Coronary artery (tissue), 2 donors: ENCODE results near the gene DIAPH3.

Experiments used
- DNase-seq: peaks from one replicate; pipeline ENCODE4 v3.0.0-alpha.2; 2017; ENCODE audit warnings: low spot score
- H3K27ac ChIP-seq, 2 donors: fragments of 200-600 bp; sonication (generic); one replicate each; pipeline ENCODE4 v1.5.1; 2016 to 2019
- H3K4me3 ChIP-seq: fragments of 200-600 bp; sonication (generic); 2 replicates; pipeline ENCODE4 v1.5.1; 2016; ENCODE audit warnings: mild to moderate bottlenecking, moderate library complexity
- CTCF ChIP-seq: fragments of 200-600 bp; sonication (generic); IDR thresholded peaks from one replicate; pipeline ENCODE4 v1.5.1; 2019; ENCODE audit warnings: antibody characterized with exemption

DIAPH3 gene

GRCh38 chr13:59658738-59659330, 504.9 kb downstream of the DIAPH3 start:
- Histone ChIP-seq H3K4me3 (no peak overlapping the region), H3K27ac (no peak overlapping the region)
- TF ChIP-seq CTCF, result no peak
- DNase-seq, result no peak

GRCh38 chr13:59658027-59658737, 505.5 kb downstream of the DIAPH3 start:
- no peak for DNase-seq
- H3K27ac ChIP-seq, result no peak overlapping the region
- TF ChIP-seq CTCF, result no peak
- H3K4me3 ChIP-seq, result no peak overlapping the region

- Histone ChIP-seq H3K27ac (no peak overlapping the region), H3K4me3 (no peak overlapping the region)
- DNase-seq, result no peak
- no peak for TF ChIP-seq CTCF
These were observed 509.8 kb downstream of the DIAPH3 start for GRCh38 chr13:59653916-59654315.

GRCh38 chr13:59651479-59651878, 512.2 kb downstream of the DIAPH3 start:
- no peak overlapping the region for H3K27ac ChIP-seq

GRCh38 chr13:59643906-59644626, 519.7 kb downstream of the DIAPH3 start:
- DNase-seq, result no peak
- Histone ChIP-seq H3K27ac (no peak overlapping the region), H3K4me3 (no peak overlapping the region)
- TF ChIP-seq CTCF, result no peak

More at GRCh38 chr13:59651479-59651878, 512.2 kb downstream of the DIAPH3 start:
- TF ChIP-seq CTCF, result no peak
- no peak for DNase-seq
- H3K4me3 ChIP-seq, result no peak overlapping the region

- no peak for DNase-seq
- Histone ChIP-seq H3K27ac (no peak overlapping the region), H3K4me3 (no peak overlapping the region)
- no peak for TF ChIP-seq CTCF
These were observed 520.3 kb downstream of the DIAPH3 start for GRCh38 chr13:59643364-59643841.
